ENCODE results near the gene TFDP1.
A peak's percentile ranks its signal among the peaks of the same experiment; 100 is the strongest.

The TFDP1 gene

DNA sequence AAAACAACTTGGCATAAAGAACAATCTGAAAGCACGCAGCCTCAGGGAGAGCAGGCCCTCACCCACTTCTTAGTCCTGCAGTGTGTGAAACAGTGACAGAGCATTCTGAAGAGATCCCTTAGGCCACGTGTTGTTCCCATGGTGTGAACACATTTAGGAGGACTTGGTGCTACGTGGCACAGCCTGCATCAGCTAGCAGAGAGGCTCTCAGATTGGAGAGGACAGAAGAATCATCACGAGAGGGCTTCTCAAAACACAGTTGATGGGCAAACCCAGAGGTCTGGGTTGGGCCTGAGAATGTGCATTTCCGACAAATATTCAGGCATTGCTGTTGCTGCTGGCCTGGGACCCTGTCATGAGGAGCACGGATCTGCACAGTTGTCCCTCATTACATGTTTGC is 26.1 kb upstream of the TFDP1 start:
- H3K27me3 ChIP-seq (ENCODE audit: insufficient read depth, poor library complexity, severe bottlenecking): no peaks in the 10 kb centered on the region
- H3K4me3 ChIP-seq (ENCODE audit: severe bottlenecking): no peak overlapping the region
- no peak for DNase-seq (ENCODE audit: low spot score)
- H3K9me3 ChIP-seq (ENCODE audit: severe bottlenecking): no peaks in the 10 kb centered on the region
- H3K27ac ChIP-seq (ENCODE audit: poor library complexity, severe bottlenecking): no peak overlapping the region
- peaks cover 2% of the 10 kb centered on the region for H3K4me1 ChIP-seq (ENCODE audit: insufficient read depth, poor library complexity, severe bottlenecking)
- H3K36me3 ChIP-seq (ENCODE audit: low read depth): no peaks in the 10 kb centered on the region
- TF ChIP-seq, protein P1, sequence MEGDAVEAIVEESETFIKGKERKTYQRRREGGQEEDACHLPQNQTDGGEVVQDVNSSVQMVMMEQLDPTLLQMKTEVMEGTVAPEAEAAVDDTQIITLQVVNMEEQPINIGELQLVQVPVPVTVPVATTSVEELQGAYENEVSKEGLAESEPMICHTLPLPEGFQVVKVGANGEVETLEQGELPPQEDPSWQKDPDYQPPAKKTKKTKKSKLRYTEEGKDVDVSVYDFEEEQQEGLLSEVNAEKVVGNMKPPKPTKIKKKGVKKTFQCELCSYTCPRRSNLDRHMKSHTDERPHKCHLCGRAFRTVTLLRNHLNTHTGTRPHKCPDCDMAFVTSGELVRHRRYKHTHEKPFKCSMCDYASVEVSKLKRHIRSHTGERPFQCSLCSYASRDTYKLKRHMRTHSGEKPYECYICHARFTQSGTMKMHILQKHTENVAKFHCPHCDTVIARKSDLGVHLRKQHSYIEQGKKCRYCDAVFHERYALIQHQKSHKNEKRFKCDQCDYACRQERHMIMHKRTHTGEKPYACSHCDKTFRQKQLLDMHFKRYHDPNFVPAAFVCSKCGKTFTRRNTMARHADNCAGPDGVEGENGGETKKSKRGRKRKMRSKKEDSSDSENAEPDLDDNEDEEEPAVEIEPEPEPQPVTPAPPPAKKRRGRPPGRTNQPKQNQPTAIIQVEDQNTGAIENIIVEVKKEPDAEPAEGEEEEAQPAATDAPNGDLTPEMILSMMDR (IDR thresholded peaks at IDR 0.05; ENCODE audit: poor library complexity, severe bottlenecking): no peak
- no peak for ATAC-seq (ENCODE audit: low read depth)

DNA sequence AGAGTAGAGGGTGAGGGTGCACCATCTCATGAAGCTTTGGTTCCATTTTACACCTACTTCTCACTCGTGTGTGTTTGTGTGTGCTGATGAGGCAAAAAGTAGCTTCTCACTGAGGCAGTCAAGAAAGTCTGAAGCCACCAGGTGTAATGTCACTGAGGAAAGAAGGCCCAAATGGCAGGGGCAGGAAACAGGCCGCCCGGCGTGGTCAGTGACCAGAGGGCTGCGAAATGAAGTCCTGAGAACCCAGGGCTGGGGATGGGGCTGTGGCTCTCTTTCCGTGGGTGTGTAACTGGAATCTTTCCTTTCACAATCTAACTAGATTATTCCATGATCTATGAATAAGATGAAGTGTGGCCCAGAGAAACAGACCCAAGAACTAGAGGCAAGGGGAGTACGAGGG is 25.5 kb upstream of the TFDP1 start:
- Histone ChIP-seq H3K4me3 (ENCODE audit: severe bottlenecking) (no peak overlapping the region), H3K36me3 (ENCODE audit: low read depth) (no peaks in the 10 kb centered on the region), H3K4me1 (ENCODE audit: insufficient read depth, poor library complexity, severe bottlenecking) (peaks cover 2% of the 10 kb centered on the region), H3K9me3 (ENCODE audit: severe bottlenecking) (no peaks in the 10 kb centered on the region), H3K27ac (ENCODE audit: poor library complexity, severe bottlenecking) (no peak overlapping the region), H3K27me3 (ENCODE audit: insufficient read depth, poor library complexity, severe bottlenecking) (no peaks in the 10 kb centered on the region)
- no peak for ATAC-seq (ENCODE audit: low read depth)
- TF ChIP-seq, protein P1 (IDR thresholded peaks at IDR 0.05; ENCODE audit: poor library complexity, severe bottlenecking): no peak
- no peak for DNase-seq (ENCODE audit: low spot score)

DNA sequence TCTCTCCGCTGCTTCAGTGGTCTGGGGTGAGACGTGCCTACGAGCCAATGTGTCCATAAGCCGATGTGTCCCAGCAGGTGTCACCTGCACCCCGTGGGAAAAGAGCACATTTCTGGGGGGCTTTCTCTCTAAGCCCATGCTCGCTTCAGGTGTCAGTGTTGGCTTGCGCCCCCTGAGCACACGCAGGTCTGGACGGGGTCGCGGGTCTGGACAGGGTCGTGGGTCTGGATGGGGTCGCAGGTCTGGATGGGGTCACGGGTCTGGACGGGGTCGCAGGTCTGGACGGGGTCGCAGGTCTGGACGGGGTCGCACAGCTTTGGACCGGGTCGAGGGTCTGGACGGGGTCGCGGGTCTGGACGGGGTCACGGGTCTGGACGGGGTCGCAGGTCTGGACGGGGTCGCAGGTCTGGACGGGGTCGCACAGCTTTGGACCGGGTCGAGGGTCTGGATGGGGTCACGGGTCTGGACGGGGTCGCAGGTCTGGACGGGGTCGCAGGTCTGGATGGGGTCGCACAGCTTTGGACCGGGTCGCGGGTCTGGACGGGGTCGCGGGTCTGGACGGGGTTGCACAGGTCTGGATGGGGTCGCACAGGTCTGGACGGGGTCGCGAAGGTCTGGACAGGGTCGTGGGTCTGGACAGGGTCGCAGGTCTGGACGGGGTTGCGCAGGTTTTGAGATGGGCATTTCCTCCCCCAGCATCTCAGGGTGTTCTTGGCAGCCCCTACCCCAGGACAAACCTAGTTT is 24.5 kb upstream of the TFDP1 start:
- ATAC-seq (ENCODE audit: low read depth) (no peak), DNase-seq (ENCODE audit: low spot score) (peak; percentile 42)
- Histone ChIP-seq H3K4me3 (ENCODE audit: severe bottlenecking) (no peak overlapping the region), H3K27ac (ENCODE audit: poor library complexity, severe bottlenecking) (no peak overlapping the region), H3K36me3 (ENCODE audit: low read depth) (no peaks in the 10 kb centered on the region), H3K27me3 (ENCODE audit: insufficient read depth, poor library complexity, severe bottlenecking) (no peaks in the 10 kb centered on the region), H3K9me3 (ENCODE audit: severe bottlenecking) (no peaks in the 10 kb centered on the region), H3K4me1 (ENCODE audit: insufficient read depth, poor library complexity, severe bottlenecking) (peaks cover 2% of the 10 kb centered on the region)
- TF ChIP-seq, protein P1 (IDR thresholded peaks at IDR 0.05; ENCODE audit: poor library complexity, severe bottlenecking): no peak

DNA sequence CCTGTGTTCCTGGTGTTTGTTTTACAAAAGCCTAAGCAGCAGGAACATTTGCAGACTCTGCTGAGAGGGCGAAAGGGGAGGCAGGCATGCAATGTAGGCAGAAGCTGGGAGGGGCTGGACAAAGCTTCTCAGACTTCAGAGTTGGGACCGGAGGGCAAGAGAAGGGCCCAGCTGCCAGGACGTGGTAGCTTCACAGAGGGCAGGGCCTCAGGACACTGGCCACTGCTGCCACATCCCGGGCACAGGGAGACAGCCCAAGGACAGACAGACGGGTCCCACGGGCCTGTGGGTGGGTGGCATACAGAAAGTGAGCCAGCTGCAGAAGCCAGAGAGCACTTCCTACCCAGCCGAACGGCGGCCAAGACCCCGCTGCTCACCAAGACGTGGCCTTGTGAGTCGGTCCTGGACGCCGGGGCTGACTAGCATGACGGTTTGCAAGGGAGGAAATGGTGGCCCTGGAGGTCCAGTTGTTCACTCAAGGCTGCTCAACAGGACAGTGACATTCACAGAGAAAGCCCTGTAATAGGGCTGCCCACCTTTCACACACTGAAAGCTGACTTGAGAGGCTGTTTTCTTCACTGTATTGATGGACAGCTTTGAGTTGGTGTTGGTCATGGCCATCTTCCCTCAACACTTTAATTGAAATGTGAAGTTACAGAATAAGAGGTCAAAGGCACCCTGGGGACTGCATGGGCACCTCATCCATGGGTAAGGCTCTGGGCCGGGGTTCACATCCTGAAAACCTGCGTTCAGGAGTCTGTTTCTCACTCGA is 23.7 kb upstream of the TFDP1 start:
- peaks cover 2% of the 10 kb centered on the region for H3K4me1 ChIP-seq (ENCODE audit: insufficient read depth, poor library complexity, severe bottlenecking)
- no peak overlapping the region for H3K27ac ChIP-seq (ENCODE audit: poor library complexity, severe bottlenecking)
- ATAC-seq (ENCODE audit: low read depth): no peak
- peak; percentile 56 for DNase-seq (ENCODE audit: low spot score)
- H3K4me3 ChIP-seq (ENCODE audit: severe bottlenecking): no peak overlapping the region
- H3K9me3 ChIP-seq (ENCODE audit: severe bottlenecking): no peaks in the 10 kb centered on the region
- no peaks in the 10 kb centered on the region for H3K27me3 ChIP-seq (ENCODE audit: insufficient read depth, poor library complexity, severe bottlenecking)
- TF ChIP-seq, protein P1 (IDR thresholded peaks at IDR 0.05; ENCODE audit: poor library complexity, severe bottlenecking): no peak
- no peaks in the 10 kb centered on the region for H3K36me3 ChIP-seq (ENCODE audit: low read depth)

All from RWPE2 (cell line).